Measurements from ENCODE around the gene ERCC5. TPM values are rescaled to one million over a fixed set of nuclear protein-coding genes. Genes with fewer than 3 reads are reported as not detected.

Gene ERCC5
- total RNA-seq, 4 donors from 2014 or later: 47.1 to 113 (median 85.1) TPM

- Histone ChIP-seq H3K4me1 (no peaks in the 10 kb centered on the region), H3K36me3 (peaks cover 0 to 73% (median 12%) of the 10 kb centered on the region in 3 donors), H3K27me3 (no peaks in the 10 kb centered on the region), H3K9me3 (no peaks in the 10 kb centered on the region), H3K4me3 (no peak overlapping the region), H3K27ac (no peak overlapping the region)
- WGBS, 2 donors: 79 to 84% methylated on average over 8 of the region's 8 CpGs
- no peak for DNase-seq (ENCODE audit: low spot score in 2 of 2)
- TF ChIP-seq POLR2A (IDR thresholded peaks at IDR 0.05): no peak
- TF ChIP-seq EP300 (IDR thresholded peaks at IDR 0.05): no peak
These were observed 19.7 kb upstream of the ERCC5 start for GRCh38 chr13:102825921-102826706.

DNA sequence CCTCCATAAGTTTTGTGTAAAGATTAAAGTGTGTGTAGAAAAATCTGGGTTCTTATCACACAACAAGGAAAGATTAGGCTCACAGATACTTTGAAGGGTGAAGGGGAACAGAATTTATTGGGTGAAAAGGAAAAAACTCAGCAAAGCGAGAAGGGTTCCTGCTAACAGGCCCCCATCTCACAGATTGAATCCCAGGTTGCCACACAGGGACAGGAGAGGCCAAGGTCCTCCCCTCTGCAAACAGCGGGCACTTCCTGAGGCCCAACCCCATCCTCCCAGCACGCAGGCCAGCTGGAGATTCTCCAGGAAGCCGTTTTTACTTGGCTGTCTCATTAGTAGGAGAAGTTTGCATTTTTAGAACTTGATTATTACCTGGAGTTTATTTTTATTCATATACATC, 15.2 kb upstream of the ERCC5 start:
- WGBS, 2 donors: 56 to 65% methylated on average over 4 of the region's 4 CpGs
- no peak for TF ChIP-seq EP300 (IDR thresholded peaks at IDR 0.05)
- TF ChIP-seq CTCF (IDR thresholded peaks at IDR 0.05): no peak
- no peak for TF ChIP-seq POLR2A (IDR thresholded peaks at IDR 0.05)
- DNase-seq (ENCODE audit: low spot score in 2 of 2): no peak
- no peak overlapping the region for H3K4me3 ChIP-seq
- H3K9me3 ChIP-seq: no peaks in the 10 kb centered on the region
- H3K27me3 ChIP-seq: no peaks in the 10 kb centered on the region
- no peaks in the 10 kb centered on the region for H3K4me1 ChIP-seq
- peaks cover 0 to 63% (median 0%) of the 10 kb centered on the region in 3 donors for H3K36me3 ChIP-seq
- H3K27ac ChIP-seq: no peak overlapping the region

- WGBS, 2 donors: 92 to 97% methylated on average over 4 of the region's 4 CpGs
- no peak overlapping the region for H3K4me3 ChIP-seq
- no peaks in the 10 kb centered on the region for H3K4me1 ChIP-seq
- H3K27ac ChIP-seq: no peak overlapping the region
- TF ChIP-seq CTCF (IDR thresholded peaks at IDR 0.05) (no peak), POLR2A (IDR thresholded peaks at IDR 0.05) (no peak), EP300 (IDR thresholded peaks at IDR 0.05) (no peak)
- no peaks in the 10 kb centered on the region for H3K27me3 ChIP-seq
- no peak for DNase-seq (ENCODE audit: low spot score in 2 of 2)
- H3K36me3 ChIP-seq: peaks cover 0 to 71% (median 0%) of the 10 kb centered on the region in 3 donors
- H3K9me3 ChIP-seq: no peaks in the 10 kb centered on the region
These were observed 9.4 kb upstream of the ERCC5 start for GRCh38 chr13:102836471-102836870.

- WGBS, 2 donors: 78 to 88% methylated on average over 1 of the region's 1 CpG
- no peak overlapping the region for H3K27ac ChIP-seq
- TF ChIP-seq EP300 (IDR thresholded peaks at IDR 0.05): no peak
- no peak for TF ChIP-seq CTCF (IDR thresholded peaks at IDR 0.05)
- no peak for TF ChIP-seq POLR2A (IDR thresholded peaks at IDR 0.05)
- peaks cover 0 to 61% (median 0%) of the 10 kb centered on the region in 3 donors for H3K36me3 ChIP-seq
- no peak overlapping the region for H3K4me3 ChIP-seq
- no peaks in the 10 kb centered on the region for H3K9me3 ChIP-seq
- no peaks in the 10 kb centered on the region for H3K4me1 ChIP-seq
- H3K27me3 ChIP-seq: no peaks in the 10 kb centered on the region
- no peak for DNase-seq (ENCODE audit: low spot score in 2 of 2)
These were observed 7.6 kb upstream of the ERCC5 start for GRCh38 chr13:102838273-102838672.

DNA sequence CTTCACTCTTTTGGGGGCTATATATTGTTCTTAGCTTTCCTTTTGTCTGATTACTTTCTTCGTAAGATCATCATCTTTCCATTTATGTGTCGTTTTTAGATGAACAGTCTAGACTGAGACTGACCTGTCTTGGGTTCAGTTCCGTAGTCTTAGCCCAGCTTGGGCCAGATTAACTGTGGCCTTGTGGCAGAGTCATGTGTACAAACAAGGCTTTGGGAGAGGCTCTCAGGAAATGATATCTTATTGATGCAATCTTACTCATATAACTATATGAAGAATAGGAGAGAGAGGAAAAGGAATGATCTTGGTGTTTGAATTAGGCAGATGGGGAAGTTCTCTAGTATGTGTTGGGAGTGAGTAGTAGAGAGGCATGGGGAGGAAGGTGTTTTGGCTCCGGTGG, 6.8 kb upstream of the ERCC5 start:
- Histone ChIP-seq H3K4me1 (no peaks in the 10 kb centered on the region), H3K27ac (no peak overlapping the region), H3K4me3 (no peak overlapping the region), H3K36me3 (peaks cover 0 to 60% (median 0%) of the 10 kb centered on the region in 3 donors), H3K9me3 (no peaks in the 10 kb centered on the region), H3K27me3 (no peaks in the 10 kb centered on the region)
- 45 to 47% methylated on average over 4 of the region's 4 CpGs for WGBS, 2 donors
- no peak for TF ChIP-seq EP300 (IDR thresholded peaks at IDR 0.05)
- TF ChIP-seq CTCF (IDR thresholded peaks at IDR 0.05): no peak
- TF ChIP-seq POLR2A (IDR thresholded peaks at IDR 0.05): no peak
- DNase-seq (ENCODE audit: low spot score in 2 of 2): no peak

All from tibial nerve (tissue), 4 donors.